Neuronal stem cell (in vitro differentiated cells): ENCODE measurements around the gene ISCA2.

Source experiments
- DNase-seq: peaks from one replicate; pipeline ENCODE4 v3.0.0-alpha.2; 2013; ENCODE audit warnings: low spot score
- H2AFZ ChIP-seq: one replicate; pipeline ENCODE4 v1.6.1; 2013; ENCODE audit warnings: mild to moderate bottlenecking, low read length, inconsistent platforms
- H2AK5ac ChIP-seq: 2 replicates; pipeline ENCODE4 v1.6.1; 2013; ENCODE audit warnings: low read depth, mild to moderate bottlenecking, inconsistent platforms, low read length, moderate library complexity, mixed read lengths
- H2BK120ac ChIP-seq: 2 replicates; pipeline ENCODE4 v1.6.1; 2013; ENCODE audit warnings: low read depth, mild to moderate bottlenecking, inconsistent platforms, low read length, moderate library complexity, mixed read lengths
- H2BK12ac ChIP-seq: one replicate; pipeline ENCODE4 v1.6.1; 2013; ENCODE audit warnings: low read length, inconsistent platforms
- H2BK15ac ChIP-seq: 2 replicates; pipeline ENCODE4 v1.6.1; 2013; ENCODE audit warnings: mild to moderate bottlenecking, low read length, inconsistent platforms, mixed read lengths
- H2BK5ac ChIP-seq: one replicate; pipeline ENCODE4 v1.6.1; 2013; ENCODE audit warnings: inconsistent platforms, mild to moderate bottlenecking, low read length, moderate library complexity
- H3K14ac ChIP-seq: one replicate; pipeline ENCODE4 v1.6.1; 2013; ENCODE audit warnings: low read length, inconsistent platforms
- H3K18ac ChIP-seq: 2 replicates; pipeline ENCODE4 v1.6.1; 2013; ENCODE audit warnings: low read length, inconsistent platforms
- H3K23ac ChIP-seq: 2 replicates; pipeline ENCODE4 v1.6.1; 2013; ENCODE audit warnings: low read depth, mild to moderate bottlenecking, mixed read lengths, low read length, inconsistent platforms; ENCODE audit not compliant: poor library complexity
- H3K27ac ChIP-seq: replicated peaks from 3 replicates; pipeline ENCODE4 v1.5.1; 2013; ENCODE audit warnings: low read length, inconsistent platforms
- H3K27me3 ChIP-seq, 3 experiments: 2 replicates each; pipeline ENCODE4 v1.6.1; 2013; ENCODE audit warnings: low read length in 3 of 3, mild to moderate bottlenecking in 2 of 3, inconsistent platforms in 1 of 3, low read depth in 1 of 3, mixed read lengths in 1 of 3, moderate library complexity in 1 of 3; ENCODE audit not compliant: control insufficient read depth in 3 of 3, insufficient read depth in 3 of 3
- H3K36me3 ChIP-seq, 2 donors: replicated peaks in 1 of 2; 2 replicates each; pipeline ENCODE4 v1.6.1; 2013; ENCODE audit warnings: low read length in 2 of 2; ENCODE audit not compliant: control insufficient read depth in 2 of 2, insufficient read depth in 2 of 2
- H3K4ac ChIP-seq: 2 replicates; pipeline ENCODE4 v1.6.1; 2013; ENCODE audit warnings: inconsistent platforms, mild to moderate bottlenecking, low read length, moderate library complexity
- H3K4me1 ChIP-seq, 2 donors: 1 replicate in 1 of 2; 2 replicates in 1 of 2; pipeline ENCODE4 v1.6.1; 2013; ENCODE audit warnings: low read length in 2 of 2, low read depth in 1 of 2; ENCODE audit not compliant: control insufficient read depth in 2 of 2, insufficient read depth in 1 of 2
- H3K4me2 ChIP-seq: one replicate; pipeline ENCODE4 v1.6.1; 2013; ENCODE audit warnings: mild to moderate bottlenecking, low read length, inconsistent platforms; ENCODE audit not compliant: insufficient read depth, poor library complexity, severe bottlenecking
- H3K4me3 ChIP-seq, 2 donors: 2 replicates each; pipeline ENCODE4 v1.5.1; 2013; ENCODE audit warnings: low read length in 2 of 2, mild to moderate bottlenecking in 2 of 2, inconsistent platforms in 1 of 2, moderate library complexity in 1 of 2
- H3K79me1 ChIP-seq: one replicate; pipeline ENCODE4 v1.6.1; 2013; ENCODE audit warnings: low read depth, mild to moderate bottlenecking, inconsistent platforms, low read length, moderate library complexity
- H3K9ac ChIP-seq: one replicate; pipeline ENCODE4 v1.6.1; 2013; ENCODE audit warnings: mild to moderate bottlenecking, low read depth, low read length, inconsistent platforms; ENCODE audit not compliant: poor library complexity
- H3K9me3 ChIP-seq, 2 donors: replicated peaks in 1 of 2; 2 replicates each; pipeline versions ENCODE3 to v1.6.1; 2013; ENCODE audit warnings: low read length in 2 of 2, mild to moderate bottlenecking in 2 of 2, inconsistent platforms in 1 of 2, low read depth in 1 of 2, mixed read lengths in 1 of 2, moderate library complexity in 1 of 2; ENCODE audit not compliant: control insufficient read depth in 2 of 2, insufficient read depth in 1 of 2
- H4K8ac ChIP-seq: one replicate; pipeline ENCODE4 v1.6.1; 2013; ENCODE audit warnings: low read depth, mild to moderate bottlenecking, inconsistent platforms, low read length, moderate library complexity
- H4K91ac ChIP-seq: one replicate; pipeline ENCODE4 v1.6.1; 2013; ENCODE audit warnings: low read length, low read depth, mild to moderate bottlenecking, inconsistent platforms; ENCODE audit not compliant: poor library complexity
- WGBS, 2 donors: extraction: QIAGEN DNeasy Blood & Tissue Kit; methylation state at CpG; one replicate each; pipeline ENCODE4 v1.1.7; 2013; ENCODE audit warnings: missing lambda C conversion rate in 2 of 2, mixed read lengths in 1 of 2; ENCODE audit not compliant: insufficient read length in 2 of 2, insufficient replicate concordance in 1 of 2; ENCODE audit errors: extremely low coverage in 2 of 2; 5-methylcytosine and 5-hydroxymethylcytosine counted together

The ISCA2 gene

GRCh38 chr14:74462993-74463392 lies 30.6 kb upstream of the ISCA2 start:
- Histone ChIP-seq H2AK5ac (no peak overlapping the region), H3K36me3 (no peaks in the 10 kb centered on the region), H4K91ac (no peak overlapping the region), H3K4me1 (peaks cover 0 to 7% of the 10 kb centered on the region in 2 donors), H3K27me3 (peaks cover 0 to 13% (median 0%) of the 10 kb centered on the region in 3 experiments), H3K4ac (no peak overlapping the region), H4K8ac (no peak overlapping the region), H3K9ac (no peak overlapping the region), H3K27ac (no peak overlapping the region), H3K4me3 (no peak overlapping the region), H2BK15ac (no peak overlapping the region), H2BK120ac (no peak overlapping the region), H2AFZ (no peak overlapping the region), H3K14ac (no peak overlapping the region), H3K4me2 (no peak overlapping the region), H2BK12ac (no peak overlapping the region), H3K79me1 (no peaks in the 10 kb centered on the region), H2BK5ac (no peak overlapping the region), H3K9me3 (no peaks in the 10 kb centered on the region), H3K18ac (no peak overlapping the region), H3K23ac (no peak overlapping the region)
- DNase-seq: no peak
- no CpG with 5 or more reads among the region's 3 CpGs for WGBS, 2 donors

DNA sequence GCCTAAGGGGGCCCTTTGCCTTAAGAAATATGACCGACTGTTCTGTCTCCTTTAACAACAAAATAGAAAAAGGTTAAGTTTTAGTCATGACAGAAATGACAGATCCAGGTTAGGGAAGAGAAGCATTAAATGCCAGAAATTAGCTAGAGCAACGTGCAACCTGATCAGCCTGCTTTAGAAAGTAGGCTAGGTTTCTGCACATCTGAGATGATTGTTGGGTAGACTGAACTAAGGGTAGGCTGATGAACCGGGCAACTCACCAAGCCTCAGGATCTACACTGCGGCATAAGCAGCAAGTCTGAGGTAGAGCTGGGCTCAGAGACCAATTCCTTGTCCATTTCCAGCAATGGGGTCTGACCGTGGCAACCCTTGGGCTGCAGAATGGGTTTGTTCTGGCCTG lies 29.9 kb upstream of the ISCA2 start:
- no peaks in the 10 kb centered on the region for H3K36me3 ChIP-seq
- H3K9me3 ChIP-seq: no peaks in the 10 kb centered on the region
- H3K23ac ChIP-seq: no peak overlapping the region
- H3K27me3 ChIP-seq: peaks cover 0 to 13% (median 0%) of the 10 kb centered on the region in 3 experiments
- no peak overlapping the region for H3K4ac ChIP-seq
- H4K8ac ChIP-seq: no peak overlapping the region
- H3K14ac ChIP-seq: no peak overlapping the region
- H2BK12ac ChIP-seq: no peak overlapping the region
- no CpG with 5 or more reads among the region's 5 CpGs for WGBS, 2 donors
- H3K4me2 ChIP-seq: no peak overlapping the region
- no peak overlapping the region for H2BK120ac ChIP-seq
- H3K18ac ChIP-seq: no peak overlapping the region
- no peak overlapping the region for H2AFZ ChIP-seq
- no peak overlapping the region for H4K91ac ChIP-seq
- no peak overlapping the region for H2AK5ac ChIP-seq
- H3K79me1 ChIP-seq: no peaks in the 10 kb centered on the region
- H2BK5ac ChIP-seq: no peak overlapping the region
- no peak for DNase-seq
- H2BK15ac ChIP-seq: no peak overlapping the region
- H3K27ac ChIP-seq: no peak overlapping the region
- H3K4me1 ChIP-seq: peaks cover 0 to 6% of the 10 kb centered on the region in 2 donors
- H3K4me3 ChIP-seq: no peak overlapping the region
- H3K9ac ChIP-seq: no peak overlapping the region

DNA sequence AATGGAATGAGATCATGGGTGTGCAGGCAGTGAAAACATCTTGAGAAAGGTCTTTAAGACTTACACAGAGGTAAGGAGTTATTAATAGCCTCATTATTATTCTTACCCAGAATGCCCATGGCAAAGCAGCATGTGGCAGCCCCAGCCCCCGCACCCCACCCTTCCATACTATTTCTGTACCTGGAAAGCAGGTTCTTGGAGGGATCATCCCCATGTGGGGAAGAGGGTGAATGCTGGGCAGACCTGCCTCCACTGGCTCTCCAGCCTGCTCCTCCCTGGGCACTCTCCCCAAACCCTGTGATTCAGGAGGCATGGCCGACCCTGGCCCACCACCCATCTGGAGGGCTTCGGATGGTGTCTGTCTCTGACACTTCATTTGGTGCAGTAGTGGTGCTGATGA lies 28.8 kb upstream of the ISCA2 start:
- Histone ChIP-seq H3K79me1 (no peaks in the 10 kb centered on the region), H2BK5ac (no peak overlapping the region), H3K9ac (no peak overlapping the region), H3K4me1 (peaks cover 0 to 6% of the 10 kb centered on the region in 2 donors), H3K27me3 (peaks cover 0 to 11% (median 0%) of the 10 kb centered on the region in 3 experiments), H2AFZ (no peak overlapping the region), H3K27ac (no peak overlapping the region), H2BK12ac (no peak overlapping the region), H4K91ac (no peak overlapping the region), H2BK15ac (no peak overlapping the region), H2BK120ac (no peak overlapping the region), H3K9me3 (no peaks in the 10 kb centered on the region), H4K8ac (no peak overlapping the region), H3K4ac (no peak overlapping the region), H3K4me2 (no peak overlapping the region), H3K36me3 (no peaks in the 10 kb centered on the region), H3K4me3 (no peak overlapping the region), H2AK5ac (no peak overlapping the region), H3K23ac (no peak overlapping the region), H3K14ac (no peak overlapping the region), H3K18ac (no peak overlapping the region)
- WGBS, 2 donors: no CpG with 5 or more reads among the region's 3 CpGs
- no peak for DNase-seq

DNA sequence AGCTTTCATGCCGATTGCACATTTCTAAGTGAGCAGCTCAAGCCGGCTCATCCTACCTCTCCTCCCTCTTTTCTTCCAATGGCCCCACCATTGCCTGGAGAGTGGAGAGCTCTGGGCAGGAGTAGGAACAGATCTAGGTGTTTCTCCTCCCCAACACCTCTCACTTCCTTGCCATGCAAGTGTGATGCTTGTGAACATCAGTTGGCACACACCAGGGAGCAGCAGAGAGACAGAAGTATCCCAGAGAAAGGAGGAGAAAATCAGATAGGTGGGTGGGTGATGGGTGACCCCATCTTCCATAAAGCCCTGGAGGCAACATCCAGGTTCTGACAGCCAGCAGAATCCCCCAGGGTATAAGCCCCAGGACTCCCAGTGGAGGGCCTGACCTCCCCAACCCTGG lies 28.2 kb upstream of the ISCA2 start:
- no peak overlapping the region for H3K9ac ChIP-seq
- WGBS, 2 donors: no CpG with 5 or more reads among the region's 2 CpGs
- H3K27me3 ChIP-seq: peaks cover 0 to 11% (median 0%) of the 10 kb centered on the region in 3 experiments
- H3K36me3 ChIP-seq: no peaks in the 10 kb centered on the region
- H3K4me3 ChIP-seq: no peak overlapping the region
- no peak overlapping the region for H2AFZ ChIP-seq
- no peak overlapping the region for H2BK120ac ChIP-seq
- peaks cover 0 to 7% of the 10 kb centered on the region in 2 donors for H3K4me1 ChIP-seq
- H3K9me3 ChIP-seq: no peaks in the 10 kb centered on the region
- H4K91ac ChIP-seq: no peak overlapping the region
- H2BK5ac ChIP-seq: no peak overlapping the region
- no peak overlapping the region for H3K4me2 ChIP-seq
- no peak overlapping the region for H4K8ac ChIP-seq
- no peaks in the 10 kb centered on the region for H3K79me1 ChIP-seq
- H3K27ac ChIP-seq: no peak overlapping the region
- no peak overlapping the region for H2BK12ac ChIP-seq
- H3K4ac ChIP-seq: no peak overlapping the region
- no peak overlapping the region for H2AK5ac ChIP-seq
- no peak for DNase-seq
- no peak overlapping the region for H3K23ac ChIP-seq
- H3K18ac ChIP-seq: no peak overlapping the region
- no peak overlapping the region for H3K14ac ChIP-seq
- no peak overlapping the region for H2BK15ac ChIP-seq
